Stimulated activated CD4-positive, alpha-beta T cell treated with anti-CD3 and anti-CD28 coated beads, Interleukin-1b, Interleukin-23, amount 100 ng/mL, for 1 hour (primary cell): Measurements from ENCODE around the gene THRB.

Experiments
- DNase-seq, 2 donors: peaks; one replicate each; pipeline ENCODE4 v3.0.0-alpha.2; 2020; ENCODE audit warnings: low read depth in 2 of 2

THRB gene

GRCh38 chr3:24182756-24183155, 311.9 kb downstream of the THRB start:
- no peak for DNase-seq

GRCh38 chr3:24181256-24181655, 313.4 kb downstream of the THRB start:
- DNase-seq = no peak

- DNase-seq = no peak
Measured at GRCh38 chr3:24180616-24181015, 314.0 kb downstream of the THRB start.

- DNase-seq = no peak
Measured at GRCh38 chr3:24177201-24177600, 317.4 kb downstream of the THRB start.

GRCh38 chr3:24174614-24175013, 320.0 kb downstream of the THRB start:
- no peak for DNase-seq

- DNase-seq = no peak
Measured at GRCh38 chr3:24168977-24169376, 325.7 kb downstream of the THRB start.

GRCh38 chr3:24167429-24167828, 327.2 kb downstream of the THRB start:
- DNase-seq = no peak

- no peak for DNase-seq
Measured at GRCh38 chr3:24166515-24166914, 328.1 kb downstream of the THRB start.

GRCh38 chr3:24165603-24165982, 329.1 kb downstream of the THRB start:
- DNase-seq = no peak

- DNase-seq = no peak
Measured at GRCh38 chr3:24164967-24165602, 329.6 kb downstream of the THRB start.

GRCh38 chr3:24162929-24163328, 331.7 kb downstream of the THRB start:
- DNase-seq = no peak

GRCh38 chr3:24161841-24162240, 332.8 kb downstream of the THRB start:
- no peak for DNase-seq

- DNase-seq = no peak
Measured at GRCh38 chr3:24160424-24161095, 334.1 kb downstream of the THRB start.

GRCh38 chr3:24158761-24159454, 335.7 kb downstream of the THRB start:
- DNase-seq = no peak

- no peak for DNase-seq
Measured at GRCh38 chr3:24157106-24157505, 337.5 kb downstream of the THRB start.

- no peak for DNase-seq
Measured at GRCh38 chr3:24156466-24156865, 338.2 kb downstream of the THRB start.

- no peak for DNase-seq
Measured at GRCh38 chr3:24155276-24155675, 339.4 kb downstream of the THRB start.

GRCh38 chr3:24154781-24155180, 339.9 kb downstream of the THRB start:
- DNase-seq = no peak

- DNase-seq = no peak
Measured at GRCh38 chr3:24154013-24154695, 340.5 kb downstream of the THRB start.

GRCh38 chr3:24151594-24151993, 343.1 kb downstream of the THRB start:
- DNase-seq = no peak

- DNase-seq = no peak
Measured at GRCh38 chr3:24149032-24149431, 345.6 kb downstream of the THRB start.

GRCh38 chr3:24145981-24146822, 348.4 kb downstream of the THRB start:
- DNase-seq = no peak
